Measurements from ENCODE around the gene EFNA4.

DNA sequence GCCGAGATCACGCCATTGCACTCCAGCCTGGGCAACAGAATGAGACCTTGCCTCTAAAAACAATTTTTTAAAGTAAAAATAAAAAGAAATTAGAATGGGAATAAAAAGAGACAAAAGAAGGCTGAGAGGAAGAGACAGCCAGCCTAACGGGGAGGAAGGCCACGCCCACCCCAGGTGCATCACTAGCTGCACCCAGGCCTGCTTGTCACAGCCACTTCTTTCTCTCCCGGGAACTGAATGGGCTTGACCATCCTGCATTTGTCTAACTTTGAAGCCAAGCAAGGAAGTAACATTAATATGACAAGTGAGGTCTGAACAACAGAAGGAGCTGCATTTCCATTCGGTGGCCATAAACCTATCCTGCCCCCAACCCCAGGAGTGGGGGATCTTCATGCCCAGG, 43.3 kb downstream of the EFNA4 start:
- TF ChIP-seq, protein P1, sequence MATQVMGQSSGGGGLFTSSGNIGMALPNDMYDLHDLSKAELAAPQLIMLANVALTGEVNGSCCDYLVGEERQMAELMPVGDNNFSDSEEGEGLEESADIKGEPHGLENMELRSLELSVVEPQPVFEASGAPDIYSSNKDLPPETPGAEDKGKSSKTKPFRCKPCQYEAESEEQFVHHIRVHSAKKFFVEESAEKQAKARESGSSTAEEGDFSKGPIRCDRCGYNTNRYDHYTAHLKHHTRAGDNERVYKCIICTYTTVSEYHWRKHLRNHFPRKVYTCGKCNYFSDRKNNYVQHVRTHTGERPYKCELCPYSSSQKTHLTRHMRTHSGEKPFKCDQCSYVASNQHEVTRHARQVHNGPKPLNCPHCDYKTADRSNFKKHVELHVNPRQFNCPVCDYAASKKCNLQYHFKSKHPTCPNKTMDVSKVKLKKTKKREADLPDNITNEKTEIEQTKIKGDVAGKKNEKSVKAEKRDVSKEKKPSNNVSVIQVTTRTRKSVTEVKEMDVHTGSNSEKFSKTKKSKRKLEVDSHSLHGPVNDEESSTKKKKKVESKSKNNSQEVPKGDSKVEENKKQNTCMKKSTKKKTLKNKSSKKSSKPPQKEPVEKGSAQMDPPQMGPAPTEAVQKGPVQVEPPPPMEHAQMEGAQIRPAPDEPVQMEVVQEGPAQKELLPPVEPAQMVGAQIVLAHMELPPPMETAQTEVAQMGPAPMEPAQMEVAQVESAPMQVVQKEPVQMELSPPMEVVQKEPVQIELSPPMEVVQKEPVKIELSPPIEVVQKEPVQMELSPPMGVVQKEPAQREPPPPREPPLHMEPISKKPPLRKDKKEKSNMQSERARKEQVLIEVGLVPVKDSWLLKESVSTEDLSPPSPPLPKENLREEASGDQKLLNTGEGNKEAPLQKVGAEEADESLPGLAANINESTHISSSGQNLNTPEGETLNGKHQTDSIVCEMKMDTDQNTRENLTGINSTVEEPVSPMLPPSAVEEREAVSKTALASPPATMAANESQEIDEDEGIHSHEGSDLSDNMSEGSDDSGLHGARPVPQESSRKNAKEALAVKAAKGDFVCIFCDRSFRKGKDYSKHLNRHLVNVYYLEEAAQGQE (IDR thresholded peaks at IDR 0.05; ENCODE audit: insufficient read depth in 1 of 2, low read depth in 2 of 2, low read length in 2 of 2) = no peak
- TF ChIP-seq POLR2AphosphoS5 (IDR thresholded peaks at IDR 0.05; ENCODE audit: low read depth, low read length) = no peak
- TF ChIP-seq FOXP2 (optimal IDR thresholded peaks at IDR 0.05; ENCODE audit: borderline replicate concordance, extremely low read depth, extremely low read length, insufficient read depth) = no peak
- no peak for TF ChIP-seq TAF1 (IDR thresholded peaks at IDR 0.05; ENCODE audit: borderline replicate concordance, insufficient read depth, low read length)
- TF ChIP-seq SIN3A (IDR thresholded peaks at IDR 0.05; ENCODE audit: borderline replicate concordance, insufficient read depth, low read length) = no peak

All from PFSK-1 (cell line).